Muscle of arm (tissue), 12 donors: Measurements from ENCODE around the gene CNN2. TPM values are rescaled to one million over a fixed set of nuclear protein-coding genes. Genes with fewer than 3 reads are reported as not detected.
"Not testable (repeated sequence)": the region's sequence is repeated elsewhere in the genome, so short reads cannot be mapped to it uniquely, and the experiment has no call there.

Source experiments
- DNase-seq: peaks from one replicate; pipeline ENCODE4 v3.0.0-alpha.2; 2013
- polyA plus RNA-seq, 12 donors: library from polyadenylated mRNA; unstranded; fragments of 120-200 nt; gene quantifications; one replicate each; pipeline ENCODE4 v1.2.1, GENCODE V29; 2013; ENCODE audit not compliant: insufficient read length in 12 of 12

The CNN2 gene
- polyA plus RNA-seq, 12 donors = 36.3 to 89.8 (median 46.7) TPM; not detected in 1

- peak; percentile 97 for DNase-seq
Measured at GRCh38 chr19:1020868-1021425, 5.5 kb upstream of the CNN2 start, which contains the start of gene TMEM259. Gene TMEM259 (minus strand): TSS chr19:1021123. CDS start chr19:1020996, 127 bp downstream.

- not testable (repeated sequence) for DNase-seq
Measured at GRCh38 chr19:1023883-1024188, 2.6 kb upstream of the CNN2 start.

- DNase-seq = not testable (repeated sequence)
Measured at GRCh38 chr19:1025080-1025479, 1.3 kb upstream of the CNN2 start.

GRCh38 chr19:1026783-1027649 is 608 bp downstream of the CNN2 start:
- DNase-seq = no peak

- no peak for DNase-seq
Measured at GRCh38 chr19:1027650-1028061, 1.2 kb downstream of the CNN2 start.

- DNase-seq = peak; percentile 64
Measured at GRCh38 chr19:1028062-1028926, 1.9 kb downstream of the CNN2 start.

GRCh38 chr19:1032264-1032867 is 6.0 kb downstream of the CNN2 start:
- DNase-seq = no peak

GRCh38 chr19:1035998-1036621 is 9.7 kb downstream of the CNN2 start:
- DNase-seq = no peak

GRCh38 chr19:1037621-1038064 is 11.2 kb downstream of the CNN2 start:
- no peak for DNase-seq

- no peak for DNase-seq
Measured at GRCh38 chr19:1038978-1039645, 12.7 kb downstream of the CNN2 start.

- peak; percentile 95 for DNase-seq
Measured at GRCh38 chr19:1039646-1040475, 13.5 kb downstream of the CNN2 start, which contains the start of gene ABCA7. Gene ABCA7 (plus strand): TSS chr19:1040107. CDS start chr19:1041362, 1,255 bp downstream.

- DNase-seq = peak; percentile 82
Measured at GRCh38 chr19:1040476-1041271, 14.3 kb downstream of the CNN2 start.

- no peak for DNase-seq
Measured at GRCh38 chr19:1041272-1041834, 14.9 kb downstream of the CNN2 start.

- no peak for DNase-seq
Measured at GRCh38 chr19:1041835-1042685, 15.7 kb downstream of the CNN2 start.

GRCh38 chr19:1042689-1043511 is 16.5 kb downstream of the CNN2 start:
- no peak for DNase-seq

GRCh38 chr19:1045247-1045603 is 18.8 kb downstream of the CNN2 start:
- no peak for DNase-seq
